Fibroblast of lung (primary cell): ENCODE data around the gene MSLN. TPM values are rescaled to one million over a fixed set of nuclear protein-coding genes. Genes with fewer than 3 reads are reported as not detected.

ENCODE experiments used
- DNase-seq, 2 donors: peaks; one replicate each; pipeline versions ENCODE4 v3.0.0 to v3.0.0-alpha.2; 2010; ENCODE audit warnings: low read depth in 2 of 2
- H2AFZ ChIP-seq: 2 replicates; pipeline ENCODE4 v1.5.1; 2012; ENCODE audit warnings: low read length, control low read depth, inconsistent platforms
- H3K27ac ChIP-seq: 2 replicates; pipeline ENCODE4 v1.5.1; 2011; ENCODE audit warnings: low read length, control low read depth; ENCODE audit not compliant: insufficient read depth
- H3K27me3 ChIP-seq: 2 replicates; pipeline ENCODE4 v1.5.1; 2011; ENCODE audit warnings: mild to moderate bottlenecking, low read length; ENCODE audit not compliant: control insufficient read depth, insufficient read depth
- H3K36me3 ChIP-seq: 2 replicates; pipeline ENCODE4 v1.5.1; 2011; ENCODE audit warnings: low read length; ENCODE audit not compliant: control insufficient read depth, insufficient read depth
- H3K4me1 ChIP-seq: 2 replicates; pipeline ENCODE4 v1.5.1; 2011; ENCODE audit warnings: low read length; ENCODE audit not compliant: control insufficient read depth, insufficient read depth; ENCODE audit errors: extremely low read depth
- H3K4me2 ChIP-seq: 2 replicates; pipeline ENCODE4 v1.5.1; 2011; ENCODE audit warnings: low read length, control low read depth; ENCODE audit not compliant: insufficient read depth; ENCODE audit errors: extremely low read depth
- H3K4me3 ChIP-seq, 4 experiments: fragments of 200-600 bp in 1 of 4; sonication (generic) in 1 of 4; replicated peaks in 1 of 4; 2 replicates each; pipeline ENCODE4 v1.5.1; 2011 to 2016; ENCODE audit warnings: low read length in 4 of 4, low read depth in 3 of 4, mild to moderate bottlenecking in 3 of 4, control low read depth in 2 of 4, inconsistent platforms in 1 of 4, mixed read lengths in 1 of 4; ENCODE audit not compliant: insufficient read depth in 1 of 4; ENCODE audit errors: control extremely low read depth in 1 of 4
- H3K79me2 ChIP-seq: 2 replicates; pipeline ENCODE4 v1.5.1; 2012; ENCODE audit warnings: mild to moderate bottlenecking, low read length, inconsistent platforms; ENCODE audit not compliant: control insufficient read depth, insufficient read depth
- H3K9ac ChIP-seq: 2 replicates; pipeline ENCODE4 v1.5.1; 2011; ENCODE audit warnings: mild to moderate bottlenecking, low read length, control low read depth; ENCODE audit not compliant: insufficient read depth
- H3K9me3 ChIP-seq: 2 replicates; pipeline ENCODE4 v1.5.1; 2012; ENCODE audit warnings: low read depth, low read length; ENCODE audit not compliant: control insufficient read depth, insufficient read depth
- H4K20me1 ChIP-seq: 2 replicates; pipeline ENCODE4 v1.5.1; 2011; ENCODE audit warnings: low read length; ENCODE audit not compliant: control insufficient read depth, insufficient read depth; ENCODE audit errors: extremely low read depth
- EZH2 ChIP-seq: IDR thresholded peaks from 2 replicates; pipeline ENCODE4 v1.5.1; 2012; ENCODE audit warnings: low read length, control low read depth, mild to moderate bottlenecking; ENCODE audit errors: missing control alignments
- polyA minus RNA-seq: library from RNA; depleted of rRNA, polyadenylated mRNA; stranded (reverse); fragments of >200 nt; gene quantifications from 2 replicates; pipeline ENCODE4 v1.2.3, GENCODE V29; 2011; ENCODE audit warnings: low replicate concordance
- polyA plus RNA-seq, 2 donors: library from polyadenylated mRNA; depleted of rRNA in 1 of 2; stranded (reverse) in 1 of 2; unstranded in 1 of 2; fragments of >200 nt; gene quantifications; 2 replicates each; pipeline ENCODE4 v1.2.1, GENCODE V29; 2011 to 2012; ENCODE audit warnings: missing spikeins in 1 of 2
- total RNA-seq: library from RNA; depleted of rRNA; stranded (reverse); fragments of >200 nt; gene quantifications from 2 replicates; pipeline ENCODE4 v1.2.1, GENCODE V29; 2014
- TF ChIP-seq, protein P1 (sequence below), 2 donors: IDR thresholded peaks in 1 of 2; conservative IDR thresholded peaks in 1 of 2; 1 replicate in 1 of 2; 2 replicates in 1 of 2; pipeline ENCODE4 v1.5.1; 2011 to 2012; ENCODE audit warnings: low read length in 2 of 2, control low read depth in 1 of 2, inconsistent platforms in 1 of 2, low read depth in 1 of 2, mild to moderate bottlenecking in 1 of 2

The MSLN gene
- not detected in 2 replicates for total RNA-seq
- polyA plus RNA-seq, result not detected in 2 replicates
- not detected in 2 replicates for polyA plus RNA-seq (2012)
- not detected in 2 replicates for polyA minus RNA-seq

DNA sequence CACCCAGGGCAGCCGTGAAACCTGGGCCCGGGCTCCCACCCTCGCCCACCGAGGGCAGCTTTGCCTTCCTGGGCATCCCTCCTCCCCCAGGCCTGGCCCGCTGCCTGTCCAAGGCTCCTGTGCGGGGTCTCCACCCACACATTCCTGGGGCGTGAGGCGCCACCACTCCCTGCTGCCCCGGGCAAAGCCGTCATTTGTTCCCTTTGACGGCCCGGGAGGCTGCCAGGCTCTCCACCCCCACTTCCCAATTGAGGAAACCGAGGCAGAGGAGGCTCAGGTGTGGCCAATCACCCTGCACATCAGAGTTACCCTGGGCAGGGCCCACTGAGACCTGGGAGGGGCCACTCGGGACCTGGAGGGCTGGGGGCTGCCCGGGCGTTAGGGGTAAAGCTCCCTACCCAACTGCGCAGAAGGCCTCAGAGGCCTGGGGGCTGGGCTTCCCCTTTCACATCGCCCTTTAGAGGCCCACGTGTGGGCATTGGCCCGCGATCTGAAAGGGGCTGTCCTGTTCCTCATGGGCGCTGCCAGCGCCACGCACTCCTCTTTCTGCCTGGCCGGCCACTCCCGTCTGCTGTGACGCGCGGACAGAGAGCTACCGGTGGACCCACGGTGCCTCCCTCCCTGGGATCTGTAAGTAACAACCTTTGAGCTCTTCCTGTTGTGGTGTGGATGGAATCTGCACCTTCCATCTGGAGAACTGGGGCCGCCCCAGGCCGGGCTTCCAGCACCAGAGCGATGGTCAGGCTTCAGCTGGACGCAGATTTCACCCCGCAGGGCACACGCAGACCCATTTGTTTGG, at the start of gene MSLN:
TSS of gene MSLN (plus strand) at position 190 of the 799 bp plus-strand sequence. CDS start 1,947 bp downstream, outside the sequence.
- Histone ChIP-seq H3K27me3 (no peaks in the 10 kb centered on the region), H3K4me2 (no peak within 1 kb of the TSS), H3K79me2 (no peaks in the 10 kb centered on the region), H2AFZ (no peak within 1 kb of the TSS), H3K9me3 (no peaks in the 10 kb centered on the region), H4K20me1 (no peaks in the 10 kb centered on the region), H3K36me3 (no peaks in the 10 kb centered on the region), H3K4me1 (no peaks in the 10 kb centered on the region), H3K9ac (no peak within 1 kb of the TSS), H3K4me3 (no peak within 1 kb of the TSS), H3K27ac (no peak within 1 kb of the TSS)
- no peak for TF ChIP-seq EZH2
- TF ChIP-seq, protein P1, sequence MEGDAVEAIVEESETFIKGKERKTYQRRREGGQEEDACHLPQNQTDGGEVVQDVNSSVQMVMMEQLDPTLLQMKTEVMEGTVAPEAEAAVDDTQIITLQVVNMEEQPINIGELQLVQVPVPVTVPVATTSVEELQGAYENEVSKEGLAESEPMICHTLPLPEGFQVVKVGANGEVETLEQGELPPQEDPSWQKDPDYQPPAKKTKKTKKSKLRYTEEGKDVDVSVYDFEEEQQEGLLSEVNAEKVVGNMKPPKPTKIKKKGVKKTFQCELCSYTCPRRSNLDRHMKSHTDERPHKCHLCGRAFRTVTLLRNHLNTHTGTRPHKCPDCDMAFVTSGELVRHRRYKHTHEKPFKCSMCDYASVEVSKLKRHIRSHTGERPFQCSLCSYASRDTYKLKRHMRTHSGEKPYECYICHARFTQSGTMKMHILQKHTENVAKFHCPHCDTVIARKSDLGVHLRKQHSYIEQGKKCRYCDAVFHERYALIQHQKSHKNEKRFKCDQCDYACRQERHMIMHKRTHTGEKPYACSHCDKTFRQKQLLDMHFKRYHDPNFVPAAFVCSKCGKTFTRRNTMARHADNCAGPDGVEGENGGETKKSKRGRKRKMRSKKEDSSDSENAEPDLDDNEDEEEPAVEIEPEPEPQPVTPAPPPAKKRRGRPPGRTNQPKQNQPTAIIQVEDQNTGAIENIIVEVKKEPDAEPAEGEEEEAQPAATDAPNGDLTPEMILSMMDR (conservative IDR thresholded peaks at IDR 0.05 in 1 of 2, IDR thresholded peaks at IDR 0.05 in 1 of 2; ENCODE audit: low read depth in 1 of 2, low read length in 2 of 2), result no peak
- DNase-seq, result peak in 1 of 2 donors; percentile 48

DNA sequence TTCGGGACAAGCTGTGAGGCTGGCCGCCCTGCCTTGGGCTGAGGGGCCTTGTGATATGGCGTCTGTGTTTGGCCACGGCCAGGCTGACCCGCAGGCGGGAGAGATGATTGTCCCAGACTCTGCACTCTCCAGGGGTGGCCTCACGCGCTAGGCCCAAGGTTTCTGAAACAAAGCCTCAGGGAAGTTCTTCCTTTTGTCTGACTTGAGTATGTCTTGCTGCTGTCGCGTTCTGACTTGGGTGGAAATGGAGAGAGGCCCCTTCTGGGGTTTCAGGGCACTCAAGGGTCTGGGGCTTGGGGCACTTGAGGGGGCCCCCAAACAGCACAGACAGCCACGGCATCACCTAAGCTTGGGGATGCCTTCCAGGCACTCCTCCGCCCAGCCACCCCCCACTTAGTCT, 49.5 kb upstream of the MSLN start:
- H3K4me3 ChIP-seq, result no peak overlapping the region
- no peaks in the 10 kb centered on the region for H3K9me3 ChIP-seq
- H3K79me2 ChIP-seq, result no peaks in the 10 kb centered on the region
- DNase-seq, result no peak
- no peak overlapping the region for H3K4me2 ChIP-seq
- H2AFZ ChIP-seq, result no peak overlapping the region
- H3K36me3 ChIP-seq, result no peaks in the 10 kb centered on the region
- H3K27ac ChIP-seq, result no peak overlapping the region
- H3K27me3 ChIP-seq, result peaks cover 17% of the 10 kb centered on the region
- TF ChIP-seq, protein P1 (conservative IDR thresholded peaks at IDR 0.05 in 1 of 2, IDR thresholded peaks at IDR 0.05 in 1 of 2; ENCODE audit: low read depth in 1 of 2, low read length in 2 of 2), result no peak
- TF ChIP-seq EZH2, result no peak
- no peak overlapping the region for H3K9ac ChIP-seq
- peaks cover 11% of the 10 kb centered on the region for H3K4me1 ChIP-seq
- H4K20me1 ChIP-seq, result no peaks in the 10 kb centered on the region

DNA sequence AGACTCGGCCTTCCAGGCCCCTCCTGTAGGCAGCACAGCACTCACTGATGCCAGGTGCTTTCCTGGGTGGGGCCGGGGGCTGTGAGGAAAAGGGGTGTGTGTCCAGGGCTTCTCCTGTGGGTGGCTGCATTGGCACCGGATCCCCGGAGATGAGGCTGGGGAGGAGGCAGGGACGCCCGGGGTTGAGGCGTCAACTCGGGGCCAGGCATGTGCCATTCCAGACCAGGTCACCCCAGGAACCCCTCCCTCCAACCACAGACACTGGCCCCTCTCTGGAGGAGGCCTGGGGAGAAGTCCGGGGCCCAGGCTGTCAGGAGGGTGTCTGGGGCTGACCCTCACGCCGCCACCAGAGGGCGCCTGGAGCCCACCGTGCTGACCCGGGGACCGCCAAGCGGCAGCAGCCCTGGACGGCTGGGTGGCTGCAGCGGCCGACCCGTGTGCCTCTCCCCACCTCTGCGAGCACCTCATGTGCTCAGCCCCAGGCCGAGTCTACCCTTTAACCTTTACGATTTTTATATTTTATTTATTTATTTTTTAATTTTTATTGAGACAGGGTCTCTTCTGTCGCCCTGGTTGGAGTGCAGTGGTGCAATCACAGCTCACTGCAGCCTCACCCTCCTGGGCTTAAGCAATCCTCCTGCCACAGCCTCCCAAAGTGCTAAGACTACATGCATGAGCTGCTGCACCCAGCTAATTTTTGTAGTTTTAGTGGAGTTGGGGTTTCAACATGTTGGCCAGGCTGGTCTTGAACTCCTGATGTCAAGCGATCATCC, 48.8 kb upstream of the MSLN start:
- no peak for TF ChIP-seq EZH2
- TF ChIP-seq, protein P1 (conservative IDR thresholded peaks at IDR 0.05 in 1 of 2, IDR thresholded peaks at IDR 0.05 in 1 of 2; ENCODE audit: low read depth in 1 of 2, low read length in 2 of 2), result peak; percentile 78 to 82
- Histone ChIP-seq H3K27me3 (peaks cover 12% of the 10 kb centered on the region), H4K20me1 (no peaks in the 10 kb centered on the region), H3K4me2 (no peak overlapping the region), H3K4me3 (no peak overlapping the region), H3K36me3 (no peaks in the 10 kb centered on the region), H3K79me2 (no peaks in the 10 kb centered on the region), H2AFZ (no peak overlapping the region), H3K27ac (no peak overlapping the region), H3K9me3 (no peaks in the 10 kb centered on the region), H3K9ac (no peak overlapping the region), H3K4me1 (peaks cover 13% of the 10 kb centered on the region)
- DNase-seq, result peak; percentile 44 to 53
